GM12872 (cell line): ENCODE results near the gene SLC19A3.

Experiments
- TF ChIP-seq, protein P1 (sequence below): IDR thresholded peaks from 3 replicates; pipeline ENCODE4 v1.5.1; 2011; ENCODE audit warnings: low read depth, mild to moderate bottlenecking, low read length, moderate library complexity; ENCODE audit not compliant: insufficient read depth

SLC19A3 gene

DNA sequence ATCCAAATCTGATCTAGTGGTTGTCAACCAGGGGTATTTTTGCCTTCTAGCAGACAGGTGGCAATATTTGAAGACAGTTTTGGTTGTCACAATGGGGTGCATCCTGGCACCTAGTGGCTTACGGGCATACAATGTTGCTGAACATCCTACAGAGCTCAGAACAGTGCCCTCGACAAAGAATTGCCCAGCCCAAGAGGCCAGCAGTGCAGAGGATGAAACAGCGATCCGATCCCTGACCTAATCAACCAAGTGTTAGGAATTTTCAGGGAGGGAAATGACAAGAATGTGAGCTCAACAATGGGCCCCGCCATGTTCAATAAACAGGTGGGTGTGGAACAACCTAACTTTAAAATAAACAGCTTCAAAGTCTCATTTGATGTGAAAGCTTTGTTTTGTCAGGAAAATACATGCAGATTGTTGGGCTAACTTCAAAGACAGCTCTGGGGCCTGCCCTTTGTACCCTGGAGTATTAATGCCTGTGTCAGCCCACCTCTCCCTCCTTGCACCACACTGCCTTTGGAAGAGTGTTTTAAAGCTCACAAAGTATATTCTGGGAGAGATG, 73.8 kb downstream of the SLC19A3 start:
- TF ChIP-seq, protein P1, sequence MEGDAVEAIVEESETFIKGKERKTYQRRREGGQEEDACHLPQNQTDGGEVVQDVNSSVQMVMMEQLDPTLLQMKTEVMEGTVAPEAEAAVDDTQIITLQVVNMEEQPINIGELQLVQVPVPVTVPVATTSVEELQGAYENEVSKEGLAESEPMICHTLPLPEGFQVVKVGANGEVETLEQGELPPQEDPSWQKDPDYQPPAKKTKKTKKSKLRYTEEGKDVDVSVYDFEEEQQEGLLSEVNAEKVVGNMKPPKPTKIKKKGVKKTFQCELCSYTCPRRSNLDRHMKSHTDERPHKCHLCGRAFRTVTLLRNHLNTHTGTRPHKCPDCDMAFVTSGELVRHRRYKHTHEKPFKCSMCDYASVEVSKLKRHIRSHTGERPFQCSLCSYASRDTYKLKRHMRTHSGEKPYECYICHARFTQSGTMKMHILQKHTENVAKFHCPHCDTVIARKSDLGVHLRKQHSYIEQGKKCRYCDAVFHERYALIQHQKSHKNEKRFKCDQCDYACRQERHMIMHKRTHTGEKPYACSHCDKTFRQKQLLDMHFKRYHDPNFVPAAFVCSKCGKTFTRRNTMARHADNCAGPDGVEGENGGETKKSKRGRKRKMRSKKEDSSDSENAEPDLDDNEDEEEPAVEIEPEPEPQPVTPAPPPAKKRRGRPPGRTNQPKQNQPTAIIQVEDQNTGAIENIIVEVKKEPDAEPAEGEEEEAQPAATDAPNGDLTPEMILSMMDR = no peak

DNA sequence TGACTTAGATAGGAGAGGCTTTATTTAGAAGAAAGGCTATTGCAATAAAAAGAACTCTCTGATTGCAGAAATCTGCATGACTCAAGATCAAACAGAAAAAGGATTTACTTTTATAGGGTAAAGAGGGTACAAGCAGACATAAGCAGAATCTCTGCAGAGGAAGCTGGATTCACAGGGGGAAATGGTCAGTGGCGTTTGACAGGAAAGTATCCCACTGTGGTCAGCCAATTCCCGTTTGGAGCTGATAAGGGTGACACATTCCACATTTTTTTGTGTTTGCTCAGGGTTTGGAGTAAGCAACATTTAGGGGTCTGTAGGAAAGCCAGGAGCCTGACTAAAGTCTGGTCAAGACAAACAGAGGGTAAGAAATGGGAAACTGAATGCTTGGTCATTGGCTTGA, 75.2 kb downstream of the SLC19A3 start:
- TF ChIP-seq, protein P1 = no peak

DNA sequence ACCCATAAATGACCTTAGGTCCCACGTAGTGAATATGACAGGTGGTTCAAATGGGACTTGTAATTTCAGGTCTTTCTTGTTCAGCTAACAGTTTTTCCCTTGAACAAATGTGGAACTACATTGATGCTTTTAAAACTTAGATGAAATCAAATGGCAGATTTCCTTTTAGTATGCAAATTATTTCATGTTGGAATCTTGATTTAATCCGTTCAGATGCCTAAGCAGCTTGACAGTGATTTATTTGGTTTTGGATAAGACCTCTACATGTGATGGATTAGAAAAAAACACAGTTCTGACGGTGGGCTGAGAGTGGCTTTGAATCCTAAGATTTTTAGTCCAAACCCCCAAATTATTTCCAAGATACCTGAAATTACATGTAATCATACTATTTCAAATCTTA, 83.6 kb downstream of the SLC19A3 start:
- TF ChIP-seq, protein P1 = no peak
